HG03039 (cell line): ENCODE results near the gene KBTBD12.
"Not testable (repeated sequence)": the region's sequence is repeated elsewhere in the genome, so short reads cannot be mapped to it uniquely, and the experiment has no call there.

Source experiments
- ATAC-seq: cut with Tn5 transposase; IDR thresholded peaks from one replicate; pipeline ENCODE4 v1.9.1; 2021; ENCODE audit warnings: mild to moderate bottlenecking, moderate library complexity; ENCODE audit not compliant: unreplicated experiment

KBTBD12 gene

GRCh38 chr3:127903611-127904375, 11.2 kb upstream of the KBTBD12 start:
- ATAC-seq, result no peak

GRCh38 chr3:127905556-127905955, 9.5 kb upstream of the KBTBD12 start:
- no peak for ATAC-seq

- ATAC-seq, result not testable (repeated sequence)
These were observed 8.4 kb upstream of the KBTBD12 start for GRCh38 chr3:127906653-127907052.

GRCh38 chr3:127908202-127908601, 6.8 kb upstream of the KBTBD12 start:
- ATAC-seq, result no peak

GRCh38 chr3:127908951-127909350, 6.1 kb upstream of the KBTBD12 start:
- no peak for ATAC-seq

- no peak for ATAC-seq
These were observed 5.4 kb upstream of the KBTBD12 start for GRCh38 chr3:127909646-127910045.

- no peak for ATAC-seq
These were observed 3.6 kb upstream of the KBTBD12 start for GRCh38 chr3:127911421-127911931.

GRCh38 chr3:127913841-127914240, 1.2 kb upstream of the KBTBD12 start:
- ATAC-seq, result not testable (repeated sequence)

GRCh38 chr3:127914584-127914983, 448 bp upstream of the KBTBD12 start:
- no peak for ATAC-seq

- no peak for ATAC-seq
These were observed 983 bp downstream of the KBTBD12 start for GRCh38 chr3:127915937-127916493.

GRCh38 chr3:127920738-127921137, 5.7 kb downstream of the KBTBD12 start:
- ATAC-seq, result no peak

GRCh38 chr3:127923611-127924010, 8.6 kb downstream of the KBTBD12 start:
- no peak for ATAC-seq

- no peak for ATAC-seq
These were observed 10.4 kb downstream of the KBTBD12 start for GRCh38 chr3:127925384-127925783.

GRCh38 chr3:127927829-127928604, 13.0 kb downstream of the KBTBD12 start:
- ATAC-seq, result no peak

- ATAC-seq, result no peak
These were observed 14.9 kb downstream of the KBTBD12 start for GRCh38 chr3:127929818-127930413.

- no peak for ATAC-seq
These were observed 18.4 kb downstream of the KBTBD12 start for GRCh38 chr3:127933396-127933795.

- ATAC-seq, result no peak
These were observed 23.8 kb downstream of the KBTBD12 start for GRCh38 chr3:127938800-127939199.

- ATAC-seq, result no peak
These were observed 25.1 kb downstream of the KBTBD12 start for GRCh38 chr3:127940116-127940515.

- ATAC-seq, result no peak
These were observed 27.6 kb downstream of the KBTBD12 start for GRCh38 chr3:127942613-127943012.

GRCh38 chr3:127948211-127948610, 33.2 kb downstream of the KBTBD12 start:
- no peak for ATAC-seq

- no peak for ATAC-seq
These were observed 34.5 kb downstream of the KBTBD12 start for GRCh38 chr3:127949446-127950055.
